H9 (cell line): ENCODE measurements around the gene MROH2A. TPM values are rescaled to one million over a fixed set of nuclear protein-coding genes. Genes with fewer than 3 reads are reported as not detected.

ENCODE experiments used
- DNase-seq: peaks from one replicate; pipeline ENCODE4 v3.0.0-alpha.2; 2017
- H2AFZ ChIP-seq: one replicate; pipeline ENCODE4 v1.6.1; 2013; ENCODE audit warnings: mild to moderate bottlenecking, low read length, control low read depth, moderate library complexity
- H2AK5ac ChIP-seq: 2 replicates; pipeline ENCODE4 v1.6.1; 2013; ENCODE audit warnings: low read length, control low read depth, mixed read lengths; ENCODE audit not compliant: insufficient read length
- H2BK120ac ChIP-seq: one replicate; pipeline ENCODE4 v1.6.1; 2013; ENCODE audit warnings: low read depth, mild to moderate bottlenecking, low read length, control low read depth, inconsistent platforms; ENCODE audit not compliant: poor library complexity, severe bottlenecking
- H2BK12ac ChIP-seq: 2 replicates; pipeline ENCODE4 v1.6.1; 2013; ENCODE audit warnings: low read length, control low read depth, mixed read lengths, low read depth; ENCODE audit not compliant: insufficient read length
- H2BK15ac ChIP-seq: 2 replicates; pipeline ENCODE4 v1.6.1; 2013; ENCODE audit warnings: low read depth, low read length, control low read depth
- H2BK20ac ChIP-seq: one replicate; pipeline ENCODE4 v1.6.1; 2013; ENCODE audit warnings: low read depth, mild to moderate bottlenecking, low read length, control low read depth, inconsistent platforms; ENCODE audit not compliant: poor library complexity, severe bottlenecking
- H2BK5ac ChIP-seq: 2 replicates; pipeline ENCODE4 v1.6.1; 2013; ENCODE audit warnings: low read length, control low read depth, mixed read lengths; ENCODE audit not compliant: insufficient read length
- H3K14ac ChIP-seq: 2 replicates; pipeline ENCODE4 v1.6.1; 2013; ENCODE audit warnings: low read length, control low read depth; ENCODE audit not compliant: insufficient read depth
- H3K18ac ChIP-seq: 2 replicates; pipeline ENCODE4 v1.6.1; 2013; ENCODE audit warnings: low read depth, mild to moderate bottlenecking, mixed read lengths, low read length, control low read depth; ENCODE audit not compliant: insufficient read length
- H3K23ac ChIP-seq: 2 replicates; pipeline ENCODE4 v1.6.1; 2013; ENCODE audit warnings: low read length, control low read depth, mixed read lengths, low read depth; ENCODE audit not compliant: insufficient read length
- H3K23me2 ChIP-seq: 2 replicates; pipeline ENCODE4 v1.6.1; 2013; ENCODE audit warnings: low read depth, mild to moderate bottlenecking, mixed read lengths, low read length, control low read depth; ENCODE audit not compliant: insufficient read length, poor library complexity, severe bottlenecking
- H3K27ac ChIP-seq: 2 replicates; pipeline ENCODE4 v1.5.1; 2013; ENCODE audit warnings: low read length, control low read depth, mixed read lengths, low read depth; ENCODE audit not compliant: insufficient read length
- H3K27me3 ChIP-seq: 2 replicates; pipeline ENCODE4 v1.6.1; 2013; ENCODE audit warnings: low read length, control low read depth, inconsistent platforms; ENCODE audit not compliant: insufficient read depth
- H3K4ac ChIP-seq: 2 replicates; pipeline ENCODE4 v1.6.1; 2013; ENCODE audit warnings: low read depth, mild to moderate bottlenecking, control low read depth, inconsistent platforms, low read length, moderate library complexity
- H3K4me1 ChIP-seq: 2 replicates; pipeline ENCODE4 v1.6.1; 2013; ENCODE audit warnings: low read length, control low read depth, inconsistent platforms; ENCODE audit not compliant: insufficient read depth
- H3K4me2 ChIP-seq: 2 replicates; pipeline ENCODE4 v1.6.1; 2013; ENCODE audit warnings: low read length, control low read depth, mixed read lengths; ENCODE audit not compliant: insufficient read length, insufficient read depth
- H3K56ac ChIP-seq: 2 replicates; pipeline ENCODE4 v1.6.1; 2013; ENCODE audit warnings: low read depth, mild to moderate bottlenecking, mixed read lengths, low read length, control low read depth; ENCODE audit not compliant: insufficient read length
- H3K79me1 ChIP-seq: 2 replicates; pipeline ENCODE4 v1.6.1; 2013; ENCODE audit warnings: low read depth, mild to moderate bottlenecking, moderate library complexity, low read length, control low read depth, inconsistent platforms; ENCODE audit not compliant: insufficient read depth, poor library complexity, severe bottlenecking
- H3K79me2 ChIP-seq: 2 replicates; pipeline ENCODE4 v1.6.1; 2013; ENCODE audit warnings: low read length, control low read depth, inconsistent platforms; ENCODE audit not compliant: insufficient read depth
- H3K9ac ChIP-seq: 2 replicates; pipeline ENCODE4 v1.6.1; 2013; ENCODE audit warnings: low read length, control low read depth, mixed read lengths; ENCODE audit not compliant: insufficient read length; ENCODE audit errors: extremely low read depth
- H3K9me3 ChIP-seq: one replicate; pipeline ENCODE4 v1.6.1; 2013; ENCODE audit warnings: low read depth, low read length, inconsistent platforms; ENCODE audit not compliant: control insufficient read depth
- H3T11ph ChIP-seq: one replicate; pipeline ENCODE4 v1.6.1; 2013; ENCODE audit warnings: mild to moderate bottlenecking, low read length, control low read depth, inconsistent platforms
- H4K20me1 ChIP-seq: one replicate; pipeline ENCODE4 v1.6.1; 2013; ENCODE audit not compliant: control insufficient read depth, insufficient read length, insufficient read depth
- H4K5ac ChIP-seq: 2 replicates; pipeline ENCODE4 v1.6.1; 2013; ENCODE audit warnings: low read depth, mild to moderate bottlenecking, mixed read lengths, low read length, control low read depth; ENCODE audit not compliant: insufficient read length
- H4K8ac ChIP-seq: replicated peaks from 2 replicates; pipeline ENCODE4 v1.6.1; 2013; ENCODE audit warnings: low read length, control low read depth, mixed read lengths, low read depth; ENCODE audit not compliant: insufficient read length
- H4K91ac ChIP-seq: 2 replicates; pipeline ENCODE4 v1.6.1; 2013; ENCODE audit warnings: low read depth, mild to moderate bottlenecking, moderate library complexity, mixed read lengths, low read length, control low read depth; ENCODE audit not compliant: insufficient read length
- H3K27ac Mint-ChIP-seq, 3 experiments: 2 replicates in 2 of 3; 3 replicates in 1 of 3; pipeline ENCODE4 v1.8.0; 2020 to 2021; ENCODE audit warnings: mixed read lengths in 3 of 3, mild to moderate bottlenecking in 1 of 3, moderate library complexity in 1 of 3
- H3K27me3 Mint-ChIP-seq: 2 replicates; pipeline ENCODE4 v1.8.0; 2021; ENCODE audit warnings: low read depth, mild to moderate bottlenecking, moderate library complexity, mixed read lengths
- H3K36me3 Mint-ChIP-seq, 3 experiments: 2 replicates in 2 of 3; 3 replicates in 1 of 3; pipeline ENCODE4 v1.8.0; 2020 to 2021; ENCODE audit warnings: low read depth in 3 of 3, mixed read lengths in 3 of 3; ENCODE audit not compliant: insufficient read depth in 1 of 3
- H3K4me1 Mint-ChIP-seq, 2 experiments: 2 replicates each; pipeline ENCODE4 v1.8.0; 2020; ENCODE audit warnings: mixed read lengths in 2 of 2
- H3K4me3 Mint-ChIP-seq, 2 experiments: 2 replicates in 1 of 2; 3 replicates in 1 of 2; pipeline ENCODE4 v1.8.0; 2020 to 2021; ENCODE audit warnings: mild to moderate bottlenecking in 2 of 2, mixed read lengths in 2 of 2, moderate library complexity in 1 of 2
- H3K9me3 Mint-ChIP-seq, 2 experiments: 2 replicates in 1 of 2; 3 replicates in 1 of 2; pipeline ENCODE4 v1.8.0; 2020; ENCODE audit warnings: mild to moderate bottlenecking in 2 of 2, mixed read lengths in 2 of 2, moderate library complexity in 1 of 2
- CTCF ChIP-seq: fragments of 200-600 bp; sonication (generic); conservative IDR thresholded peaks from 3 replicates; pipeline ENCODE4 v1.8.0; 2021; ENCODE audit warnings: antibody characterized with exemption, mild to moderate bottlenecking
- WGBS: extraction: QIAGEN DNeasy Blood & Tissue Kit; methylation state at CpG from one replicate; pipeline ENCODE4 v1.1.7; 2013; ENCODE audit warnings: missing lambda C conversion rate, low lambda C conversion rate, mixed read lengths; ENCODE audit not compliant: insufficient read length; ENCODE audit errors: extremely low coverage; 5-methylcytosine and 5-hydroxymethylcytosine counted together
- total RNA-seq: library from RNA; stranded (reverse); gene quantifications from 2 replicates; pipeline ENCODE4 v1.2.1, GENCODE V29; 2021

The MROH2A gene
- total RNA-seq, 1 experiment from 2014 or later = not detected

- DNase-seq = no peak
- Histone ChIP-seq H3K23me2 (no peaks in the 10 kb centered on the region), H3T11ph (no peak overlapping the region), H3K9me3 (no peaks in the 10 kb centered on the region), H4K20me1 (no peaks in the 10 kb centered on the region), H4K5ac (no peak overlapping the region), H2AFZ (no peak overlapping the region), H2BK12ac (no peak overlapping the region), H2BK20ac (no peak overlapping the region), H3K4me2 (no peak overlapping the region), H3K18ac (no peak overlapping the region), H2BK120ac (no peak overlapping the region), H4K8ac (no peak overlapping the region), H3K23ac (no peak overlapping the region), H3K27me3 (no peaks in the 10 kb centered on the region), H4K91ac (no peak overlapping the region), H3K79me2 (no peaks in the 10 kb centered on the region), H3K56ac (no peak overlapping the region), H3K79me1 (no peaks in the 10 kb centered on the region), H2BK5ac (no peak overlapping the region), H2AK5ac (no peak overlapping the region), H3K4ac (no peak overlapping the region), H3K4me1 (no peaks in the 10 kb centered on the region), H3K27ac (no peak overlapping the region), H3K14ac (no peak overlapping the region), H3K9ac (no peak overlapping the region), H2BK15ac (no peak overlapping the region)
- no CpG with 5 or more reads among the region's 14 CpGs for WGBS
- H3K27ac Mint-ChIP-seq = no peak overlapping the region; a peak in 1 of 7 replicates
- peaks cover 14 to 18% of the 10 kb centered on the region in 2 experiments for H3K9me3 Mint-ChIP-seq
- peaks cover 0 to 5% (median 4%) of the 10 kb centered on the region in 3 experiments; a peak in 2 of 7 replicates for H3K36me3 Mint-ChIP-seq
- H3K4me3 Mint-ChIP-seq = no peak overlapping the region
- no peak for TF ChIP-seq CTCF
- peaks cover 2 to 4% of the 10 kb centered on the region in 2 experiments; a peak in 3 of 4 replicates for H3K4me1 Mint-ChIP-seq
- H3K27me3 Mint-ChIP-seq = peaks cover 4% of the 10 kb centered on the region
Measured at GRCh38 chr2:233798335-233799086, 20.4 kb downstream of the MROH2A start.
